ENCODE data around the gene ARL15. TPM values are rescaled to one million over a fixed set of nuclear protein-coding genes. Genes with fewer than 3 reads are reported as not detected.

Gene ARL15
- total RNA-seq, 4 donors from 2014 or later, result 13.0 to 52.7 (median 17.1) TPM

DNA sequence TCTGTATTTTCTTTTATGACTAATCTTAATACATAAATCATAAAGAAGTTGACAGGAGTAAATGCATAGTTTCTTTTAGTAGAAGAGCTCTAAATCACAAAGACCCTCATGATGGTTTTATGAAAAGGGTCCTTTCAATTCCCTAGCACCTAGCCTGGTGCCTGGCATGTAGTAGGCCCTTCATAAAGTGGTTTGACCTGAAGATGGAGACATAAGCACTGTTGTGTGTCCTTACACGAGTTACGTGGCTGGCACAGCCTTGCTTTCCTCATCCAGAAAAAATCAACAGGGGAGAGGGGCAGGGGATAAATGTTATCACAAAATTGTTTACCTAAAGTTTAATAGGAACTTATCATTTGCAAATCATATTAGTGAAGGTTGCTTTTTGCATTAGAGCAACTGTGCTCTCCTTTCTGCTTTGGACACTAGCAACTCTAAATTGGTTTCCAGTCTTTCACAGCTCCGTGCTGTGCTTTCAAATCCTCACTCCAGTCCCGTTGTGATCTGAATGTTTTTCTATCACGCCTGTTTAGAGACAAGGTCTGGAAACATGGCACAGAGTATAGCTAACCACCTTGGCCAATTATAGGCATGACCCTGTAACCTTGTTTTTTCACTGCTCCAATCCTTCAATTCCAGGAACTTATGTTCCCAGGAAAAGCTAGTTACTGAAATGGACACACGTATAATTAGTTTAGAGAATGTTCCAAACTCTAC lies 55.7 kb downstream of the ARL15 start:
- TF ChIP-seq, protein P1, sequence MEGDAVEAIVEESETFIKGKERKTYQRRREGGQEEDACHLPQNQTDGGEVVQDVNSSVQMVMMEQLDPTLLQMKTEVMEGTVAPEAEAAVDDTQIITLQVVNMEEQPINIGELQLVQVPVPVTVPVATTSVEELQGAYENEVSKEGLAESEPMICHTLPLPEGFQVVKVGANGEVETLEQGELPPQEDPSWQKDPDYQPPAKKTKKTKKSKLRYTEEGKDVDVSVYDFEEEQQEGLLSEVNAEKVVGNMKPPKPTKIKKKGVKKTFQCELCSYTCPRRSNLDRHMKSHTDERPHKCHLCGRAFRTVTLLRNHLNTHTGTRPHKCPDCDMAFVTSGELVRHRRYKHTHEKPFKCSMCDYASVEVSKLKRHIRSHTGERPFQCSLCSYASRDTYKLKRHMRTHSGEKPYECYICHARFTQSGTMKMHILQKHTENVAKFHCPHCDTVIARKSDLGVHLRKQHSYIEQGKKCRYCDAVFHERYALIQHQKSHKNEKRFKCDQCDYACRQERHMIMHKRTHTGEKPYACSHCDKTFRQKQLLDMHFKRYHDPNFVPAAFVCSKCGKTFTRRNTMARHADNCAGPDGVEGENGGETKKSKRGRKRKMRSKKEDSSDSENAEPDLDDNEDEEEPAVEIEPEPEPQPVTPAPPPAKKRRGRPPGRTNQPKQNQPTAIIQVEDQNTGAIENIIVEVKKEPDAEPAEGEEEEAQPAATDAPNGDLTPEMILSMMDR (IDR thresholded peaks at IDR 0.05), result no peak
- TF ChIP-seq EP300 (IDR thresholded peaks at IDR 0.05) (no peak), POLR2A (IDR thresholded peaks at IDR 0.05) (no peak)
- Histone ChIP-seq H3K36me3 (no peaks in the 10 kb centered on the region), H3K9me3 (no peaks in the 10 kb centered on the region), H3K27me3 (no peaks in the 10 kb centered on the region), H3K4me3 (peak overlapping the region in 1 of 4 donors; percentile 2), H3K4me1 (peaks cover 0 to 15% (median 2%) of the 10 kb centered on the region in 4 donors), H3K27ac (no peak overlapping the region)
- WGBS, 2 donors, result 50 to 57% methylated on average over 6 of the region's 6 CpGs
- DNase-seq (ENCODE audit: low spot score in 2 of 2), result no peak

DNA sequence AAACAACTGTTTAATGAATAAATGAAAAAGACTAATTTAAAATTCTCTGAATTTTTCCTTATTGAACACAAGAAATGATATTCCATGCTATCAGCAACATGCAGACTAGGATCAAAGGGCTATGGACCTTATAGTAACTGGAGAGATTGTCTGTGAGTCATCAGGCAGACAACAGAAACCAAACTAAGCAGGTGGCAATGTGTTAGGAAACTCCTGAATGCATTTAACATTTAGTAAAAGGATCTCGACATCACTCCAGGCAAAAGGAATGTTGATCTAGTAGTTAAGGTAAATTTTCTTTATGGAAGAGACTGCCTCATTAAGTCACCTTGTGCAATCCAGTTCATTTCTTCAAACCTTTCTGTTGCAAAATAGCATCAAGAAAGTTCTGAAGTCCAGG lies 58.4 kb downstream of the ARL15 start:
- peaks cover 0 to 9% (median 2%) of the 10 kb centered on the region in 4 donors for H3K4me1 ChIP-seq
- no peaks in the 10 kb centered on the region for H3K36me3 ChIP-seq
- TF ChIP-seq, protein P1 (IDR thresholded peaks at IDR 0.05), result no peak
- TF ChIP-seq EP300 (IDR thresholded peaks at IDR 0.05) (no peak), POLR2A (IDR thresholded peaks at IDR 0.05) (no peak)
- DNase-seq (ENCODE audit: low spot score in 2 of 2), result no peak
- no peak overlapping the region for H3K4me3 ChIP-seq
- no peaks in the 10 kb centered on the region for H3K27me3 ChIP-seq
- 80 to 86% methylated on average over 1 of the region's 1 CpG for WGBS, 2 donors
- H3K9me3 ChIP-seq, result no peaks in the 10 kb centered on the region
- H3K27ac ChIP-seq, result no peak overlapping the region

DNA sequence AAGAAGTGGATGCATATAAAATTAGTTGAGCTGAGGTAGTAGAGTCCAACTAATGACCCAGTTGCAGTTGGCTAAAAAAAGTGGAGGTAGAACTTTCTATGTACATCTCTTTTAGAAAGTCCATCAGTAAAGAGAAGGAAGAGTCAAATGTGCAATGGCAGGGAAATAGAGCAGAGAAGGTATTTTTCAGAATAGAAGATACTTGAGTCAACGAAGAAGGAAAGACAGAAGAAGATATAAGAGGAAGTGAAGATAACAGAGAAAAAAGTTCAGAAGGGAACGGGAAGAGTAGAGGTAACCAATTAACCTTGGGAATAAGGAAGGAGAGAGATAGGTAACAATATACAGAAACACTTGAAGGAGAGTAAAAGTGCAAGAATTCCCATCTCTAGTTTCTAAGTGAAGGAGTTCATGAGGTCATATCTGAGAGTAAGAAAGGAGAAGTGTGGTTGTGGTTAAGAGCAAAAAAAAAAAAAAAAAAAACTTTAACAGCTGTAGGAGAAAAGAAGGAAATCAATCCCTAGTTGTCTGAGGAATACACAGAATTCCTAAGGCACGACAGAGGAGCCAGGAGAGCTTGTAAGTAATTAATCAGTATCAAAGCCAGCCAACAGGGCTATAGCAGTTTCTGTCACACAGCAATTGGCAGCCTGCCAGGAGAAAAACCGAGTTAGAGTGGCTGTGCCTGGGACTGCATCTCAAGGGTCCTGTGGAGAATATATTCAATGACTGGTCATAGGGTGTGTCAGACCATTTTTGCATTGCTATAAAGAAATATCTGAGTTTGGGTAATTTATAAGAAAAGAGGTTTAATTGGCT lies 61.0 kb downstream of the ARL15 start:
- H3K36me3 ChIP-seq, result no peaks in the 10 kb centered on the region
- WGBS, 2 donors, result 44 to 50% methylated on average over 4 of the region's 4 CpGs
- no peak overlapping the region for H3K27ac ChIP-seq
- peaks cover 0 to 2% (median 0%) of the 10 kb centered on the region in 4 donors for H3K4me1 ChIP-seq
- TF ChIP-seq POLR2A (IDR thresholded peaks at IDR 0.05), result no peak
- TF ChIP-seq, protein P1 (IDR thresholded peaks at IDR 0.05), result no peak
- TF ChIP-seq EP300 (IDR thresholded peaks at IDR 0.05), result no peak
- peak in 1 of 2 donors; percentile 17 for DNase-seq (ENCODE audit: low spot score in 2 of 2)
- no peak overlapping the region for H3K4me3 ChIP-seq
- no peaks in the 10 kb centered on the region for H3K9me3 ChIP-seq
- H3K27me3 ChIP-seq, result no peaks in the 10 kb centered on the region

DNA sequence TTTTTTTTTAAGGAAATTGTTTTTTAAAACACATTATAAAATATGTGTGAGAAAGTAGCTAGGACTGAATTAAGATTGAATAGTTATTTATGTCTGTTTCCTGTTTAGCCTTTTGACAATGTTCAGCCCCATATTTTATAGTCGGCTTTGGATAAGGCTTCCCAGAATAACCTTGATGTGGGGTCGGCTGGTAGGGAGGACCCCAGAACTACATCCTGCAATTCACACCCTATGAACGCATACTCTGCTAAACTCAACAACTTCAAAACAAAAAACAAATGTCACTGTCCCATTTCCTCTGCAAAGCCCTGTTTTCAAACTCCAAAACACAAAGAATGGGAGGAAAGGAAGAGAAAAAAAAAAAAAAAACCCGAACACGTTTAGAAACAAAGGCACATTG lies 63.1 kb downstream of the ARL15 start:
- Histone ChIP-seq H3K36me3 (no peaks in the 10 kb centered on the region), H3K4me3 (no peak overlapping the region), H3K27me3 (no peaks in the 10 kb centered on the region), H3K27ac (no peak overlapping the region), H3K4me1 (peaks cover 0 to 6% (median 0%) of the 10 kb centered on the region in 4 donors), H3K9me3 (no peaks in the 10 kb centered on the region)
- DNase-seq (ENCODE audit: low spot score in 2 of 2), result no peak
- WGBS, 2 donors, result 39 to 43% methylated on average over 5 of the region's 5 CpGs
- TF ChIP-seq POLR2A (IDR thresholded peaks at IDR 0.05) (no peak), EP300 (IDR thresholded peaks at IDR 0.05) (no peak)
- TF ChIP-seq, protein P1 (IDR thresholded peaks at IDR 0.05), result no peak
